ENCODE results near the gene ABLIM2.

GRCh38 chr4:8079031-8079885 lies 79.4 kb downstream of the ABLIM2 start:
- TF ChIP-seq CTCF (IDR thresholded peaks at IDR 0.05) = no peak
- TF ChIP-seq EZH2 (IDR thresholded peaks at IDR 0.05; ENCODE audit: borderline replicate concordance, insufficient read depth, low read depth, low read length, poor library complexity, severe bottlenecking) = no peak
